Activated CD8-positive, alpha-beta memory T cell treated with anti-CD3 and anti-CD28 coated beads, Interleukin-2, amount 50 U/mL, for 48 hours (primary cell): Measurements from ENCODE around the gene CFAP47.
"Not testable (repeated sequence)": the region's sequence is repeated elsewhere in the genome, so short reads cannot be mapped to it uniquely, and the experiment has no call there.

ENCODE experiments used
- DNase-seq: peaks from one replicate; pipeline ENCODE4 v3.0.0-alpha.2; 2020

The CFAP47 gene, protein sequence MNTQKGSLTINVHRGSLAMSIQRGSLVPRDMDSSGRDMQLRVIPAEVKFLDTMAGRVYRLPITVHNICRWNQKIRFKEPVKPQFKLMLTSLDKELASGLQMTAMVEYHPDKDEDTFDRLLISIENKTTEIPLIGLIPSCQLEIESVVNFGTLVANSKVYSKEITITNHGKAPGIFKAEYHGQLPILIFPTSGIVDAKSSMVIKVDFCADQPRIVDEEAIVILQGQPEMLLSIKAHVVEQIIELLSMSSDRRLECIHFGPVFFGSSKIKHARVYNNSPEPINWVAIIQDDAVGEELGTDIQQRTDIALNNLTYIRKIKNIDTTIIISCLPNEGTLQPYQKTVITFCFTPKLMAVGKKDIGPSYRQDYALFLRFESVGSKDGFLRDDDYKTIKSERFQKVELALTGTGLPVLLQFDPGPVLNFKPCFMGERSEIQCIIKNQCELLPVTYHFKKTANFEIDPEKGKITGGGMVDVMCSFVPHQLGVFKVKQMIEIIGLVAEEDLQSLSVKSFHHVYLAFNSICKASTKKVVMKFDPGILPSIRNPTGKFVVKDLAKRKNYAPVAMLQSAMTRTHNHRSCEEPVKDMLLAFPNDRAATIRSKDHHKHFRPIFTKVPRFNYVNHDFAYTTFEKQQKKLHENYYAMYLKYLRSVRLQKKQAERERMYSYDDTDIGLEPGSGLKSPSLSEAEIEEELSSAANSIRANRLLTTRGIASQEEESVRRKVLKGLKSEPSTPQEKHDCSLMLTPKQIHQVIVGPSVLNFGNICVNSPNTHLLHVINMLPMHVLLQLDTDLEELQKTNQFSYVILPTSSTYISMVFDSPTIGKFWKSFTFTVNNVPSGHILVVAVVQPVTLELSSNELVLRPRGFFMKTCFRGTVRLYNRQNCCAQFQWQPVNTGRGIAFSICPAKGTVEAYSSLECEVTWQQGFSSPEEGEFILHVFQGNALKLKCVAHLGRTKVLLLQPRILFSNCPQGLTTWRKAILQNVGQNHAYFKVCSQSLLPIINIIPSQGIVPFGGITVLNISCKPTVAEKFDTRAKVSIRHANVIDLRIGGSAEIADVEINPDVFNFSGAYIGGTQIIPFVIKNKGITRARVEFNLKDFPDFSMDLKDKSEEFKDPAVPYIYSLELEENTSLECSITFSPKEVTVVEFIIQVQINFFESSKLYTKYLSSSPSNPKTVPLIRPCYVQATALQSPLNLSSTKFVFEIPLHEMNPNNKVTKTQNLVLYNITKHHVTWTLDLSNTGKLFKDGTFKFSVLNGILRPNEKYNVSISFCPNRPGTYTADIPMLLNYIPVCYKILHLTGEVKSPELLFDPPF (N-terminal part only)

DNA sequence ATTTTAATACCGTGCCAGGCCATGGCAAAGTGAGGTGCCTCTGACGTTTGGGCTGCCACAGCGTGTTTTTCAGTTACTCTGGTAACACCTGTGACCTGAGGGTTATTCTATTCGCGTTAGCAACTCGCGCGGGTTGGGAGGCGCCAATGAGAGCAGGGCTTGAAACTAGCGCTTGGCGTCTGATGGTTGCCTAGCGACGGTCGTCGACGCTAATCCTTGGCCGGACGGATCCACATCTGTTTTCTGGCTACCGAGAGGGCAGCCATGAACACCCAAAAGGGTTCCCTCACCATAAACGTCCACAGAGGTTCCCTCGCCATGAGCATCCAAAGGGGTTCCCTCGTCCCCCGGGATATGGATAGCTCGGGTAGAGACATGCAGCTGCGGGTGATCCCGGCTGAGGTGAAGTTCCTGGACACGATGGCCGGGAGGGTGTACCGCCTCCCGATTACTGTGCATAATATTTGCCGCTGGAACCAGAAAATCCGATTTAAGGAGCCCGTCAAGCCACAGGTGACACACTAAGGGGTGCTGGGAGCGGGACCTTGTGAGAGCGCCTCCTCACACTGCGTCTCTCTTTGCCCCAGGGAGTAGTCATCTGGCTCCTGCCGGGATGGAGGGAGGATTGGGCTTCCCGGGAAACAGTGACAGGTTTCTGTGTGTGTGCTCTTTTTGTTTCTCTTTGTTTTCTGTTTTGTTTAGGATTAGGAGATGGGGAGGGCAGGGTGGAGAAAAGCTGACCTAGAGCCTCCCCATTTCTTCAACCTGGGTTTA is at the start of gene CFAP47:
Gene CFAP47, plus strand, starts transcription at position 199 of the 774 bp plus-strand sequence. Its CDS starts 66 bp downstream, at position 265.
- no peak for DNase-seq

DNA sequence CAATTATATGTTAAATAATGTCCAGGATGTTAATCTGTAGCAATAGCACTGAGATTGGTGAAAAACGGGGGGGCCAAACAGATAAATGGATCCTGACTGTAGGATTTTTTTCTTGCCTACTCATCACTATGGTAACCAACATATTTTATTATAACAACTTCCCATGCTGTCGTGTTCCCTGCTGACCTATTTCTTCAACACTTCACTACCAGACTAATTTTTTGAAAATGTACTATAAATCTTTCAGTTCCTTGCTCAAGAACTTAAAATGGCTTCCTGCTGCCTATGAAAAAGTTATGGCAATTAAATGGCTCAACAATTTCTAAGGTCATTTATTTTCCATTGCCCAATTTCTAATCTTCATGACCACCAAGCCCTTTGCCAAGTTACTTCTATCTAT is 38.9 kb upstream of the CFAP47 start:
- DNase-seq = no peak

DNA sequence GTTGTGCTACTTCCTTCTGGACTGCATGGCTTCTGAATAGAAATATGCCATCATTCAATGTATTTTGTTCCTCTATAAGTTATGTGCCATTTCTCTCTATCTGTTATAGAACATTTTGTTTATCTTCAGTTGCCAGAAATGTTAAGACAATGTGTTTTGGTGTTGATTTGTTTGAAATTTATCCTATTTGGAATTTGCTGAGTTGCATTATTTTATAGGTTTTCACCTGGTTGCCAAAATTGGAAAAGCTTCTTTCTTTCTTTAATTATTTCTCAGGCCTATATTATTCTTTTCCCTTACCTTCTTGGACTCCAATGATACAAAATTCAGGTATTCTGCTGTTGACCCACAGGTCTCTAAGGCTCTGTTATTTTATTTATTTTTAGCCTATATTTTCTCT is 33.4 kb upstream of the CFAP47 start:
- DNase-seq = no peak

DNA sequence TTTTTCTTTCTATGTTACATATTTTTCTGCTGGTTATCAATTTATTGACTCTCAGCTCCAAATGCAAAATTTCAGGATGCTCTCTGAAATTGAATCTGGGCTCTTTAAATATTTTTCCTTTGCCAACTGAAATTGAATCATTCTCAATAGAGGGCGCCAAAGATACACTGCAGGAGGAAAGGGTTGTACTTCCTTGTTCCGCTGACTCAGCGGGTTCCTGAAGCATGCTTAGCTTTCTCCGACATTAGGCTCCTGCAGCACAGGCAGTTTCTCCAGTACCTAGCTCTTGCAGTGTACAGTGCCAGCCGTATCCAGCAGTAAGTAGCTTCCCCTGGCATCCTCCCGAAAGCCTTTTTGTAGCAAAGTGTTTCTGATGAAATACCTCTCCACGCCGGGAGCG is 28.8 kb upstream of the CFAP47 start:
- DNase-seq = no peak

DNA sequence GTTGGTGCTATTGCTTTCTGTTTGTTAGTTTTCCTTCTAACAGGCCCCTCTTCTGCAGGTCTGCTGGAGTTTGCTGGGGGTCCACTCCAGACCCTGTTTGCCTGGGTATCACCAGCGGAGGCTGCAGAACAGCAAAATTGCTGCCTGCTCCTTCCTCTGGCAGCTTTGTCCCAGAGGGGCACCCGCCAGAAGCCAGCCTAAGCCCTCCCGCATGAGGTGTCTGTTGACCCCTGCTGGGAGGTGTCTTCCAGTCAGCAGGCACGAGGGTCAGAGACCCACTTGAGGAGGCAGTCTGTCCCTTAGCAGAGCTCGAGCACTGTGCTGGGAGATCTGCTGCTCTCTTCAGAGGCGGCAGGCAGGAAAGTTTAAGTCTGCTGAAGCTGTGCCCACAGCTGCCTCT is 67.3 kb downstream of the CFAP47 start:
- DNase-seq = not testable (repeated sequence)

DNA sequence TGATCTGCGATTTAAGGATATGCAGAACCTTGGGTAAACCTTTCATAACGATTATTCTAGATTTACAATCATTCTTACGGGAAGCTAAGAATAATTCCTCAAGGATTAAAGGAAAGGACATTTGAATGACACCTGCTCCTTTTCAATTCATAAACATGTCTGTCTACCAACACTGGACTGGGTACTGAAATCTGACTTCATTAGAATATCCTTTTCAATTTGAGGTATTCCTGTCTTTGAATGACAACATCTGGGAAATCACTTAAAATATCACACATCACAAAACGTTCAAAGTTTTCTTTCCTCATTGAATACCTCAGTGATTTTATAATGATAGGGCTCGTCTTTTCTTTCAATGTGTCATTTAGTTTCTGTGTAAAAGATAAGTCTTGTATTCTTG is 87.7 kb downstream of the CFAP47 start:
- DNase-seq = no peak

DNA sequence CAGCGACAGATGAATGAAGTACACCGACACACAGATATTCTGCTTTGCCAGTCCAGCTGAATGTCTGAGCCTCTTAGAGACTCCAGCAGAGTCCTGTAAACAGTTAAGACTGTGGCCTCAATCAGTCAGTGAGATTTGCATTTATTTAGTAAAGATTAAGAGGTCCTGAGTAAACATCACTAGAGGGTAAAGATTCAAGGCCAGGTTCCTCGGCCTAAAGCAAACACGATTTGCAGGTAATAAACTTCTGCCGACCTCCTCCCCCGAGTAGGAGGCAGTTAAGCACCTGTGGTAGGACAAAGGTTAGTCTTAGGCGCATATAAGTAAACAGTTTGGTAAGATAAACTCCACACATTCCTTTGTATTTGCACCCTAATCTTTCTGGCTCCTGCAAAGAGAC is 99.6 kb downstream of the CFAP47 start:
- no peak for DNase-seq

DNA sequence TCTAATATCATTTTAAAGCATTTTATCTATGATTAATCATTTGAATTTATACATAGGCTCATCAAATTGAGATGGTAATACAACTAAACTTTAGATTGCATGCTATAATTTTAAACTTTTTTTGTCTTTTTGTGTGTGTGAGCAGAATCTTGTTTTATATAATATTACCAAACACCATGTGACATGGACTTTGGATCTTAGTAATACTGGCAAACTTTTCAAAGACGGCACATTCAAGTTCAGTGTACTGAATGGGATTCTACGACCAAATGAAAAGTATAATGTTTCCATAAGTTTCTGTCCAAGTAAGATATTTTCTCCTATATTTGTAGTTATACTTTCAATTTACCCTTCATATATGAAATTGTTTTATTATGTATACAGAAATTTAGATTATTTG is 116.0 kb downstream of the CFAP47 start:
- DNase-seq = no peak

DNA sequence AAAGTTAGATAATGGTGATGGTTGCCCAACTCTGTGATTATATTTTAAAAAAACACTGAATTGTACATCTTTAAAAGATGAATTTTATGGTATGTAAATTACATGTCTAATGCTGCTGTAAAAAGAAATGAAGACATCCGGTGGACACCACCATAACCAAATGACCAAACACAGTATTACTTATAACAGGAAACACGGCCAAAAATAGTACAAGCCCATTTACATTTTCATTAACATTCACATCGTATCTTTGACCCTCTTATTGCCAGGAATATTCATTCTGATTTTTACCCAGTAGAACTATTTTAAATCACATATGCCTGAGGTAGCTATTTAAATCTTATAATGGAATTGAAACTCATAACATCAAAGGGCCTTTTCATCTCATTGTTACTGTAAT is 143.2 kb downstream of the CFAP47 start:
- DNase-seq = no peak

DNA sequence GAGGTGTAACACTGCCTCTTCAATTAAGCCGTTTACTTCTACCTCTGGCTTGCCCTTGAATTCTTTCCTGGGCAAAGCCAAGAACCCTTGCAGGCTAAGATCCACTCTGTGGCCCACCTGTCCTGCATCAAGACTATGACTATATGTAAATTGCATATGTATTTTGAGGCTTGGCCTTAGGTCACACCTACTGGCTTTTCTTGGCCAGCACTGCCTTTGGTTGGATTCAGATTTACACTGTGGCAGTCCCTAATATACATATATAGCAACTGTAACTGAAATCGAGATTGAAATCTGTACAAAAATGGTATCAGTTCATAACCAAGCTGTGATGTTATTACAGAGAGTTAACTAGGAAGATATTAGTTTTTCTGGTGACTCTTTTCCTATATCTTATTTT is 151.5 kb downstream of the CFAP47 start:
- DNase-seq = no peak

DNA sequence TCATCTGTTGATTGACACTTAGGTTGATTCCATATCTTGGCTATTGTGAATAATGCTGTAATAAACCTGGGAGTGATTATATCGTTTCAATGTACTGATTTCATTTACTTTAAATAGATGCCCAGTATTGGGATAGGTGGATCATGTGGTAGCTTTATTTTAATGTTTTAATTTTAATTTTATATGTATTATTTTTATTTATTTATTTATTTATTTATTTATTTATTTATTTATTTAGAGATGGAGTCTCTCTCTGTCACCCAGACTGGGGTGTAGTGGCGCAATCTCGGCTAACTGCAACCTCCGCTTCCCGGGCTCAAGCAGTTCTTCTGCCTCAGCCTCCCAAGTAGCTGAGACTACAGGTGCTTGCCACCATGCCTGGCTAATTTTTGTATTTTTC is 155.5 kb downstream of the CFAP47 start:
- not testable (repeated sequence) for DNase-seq

DNA sequence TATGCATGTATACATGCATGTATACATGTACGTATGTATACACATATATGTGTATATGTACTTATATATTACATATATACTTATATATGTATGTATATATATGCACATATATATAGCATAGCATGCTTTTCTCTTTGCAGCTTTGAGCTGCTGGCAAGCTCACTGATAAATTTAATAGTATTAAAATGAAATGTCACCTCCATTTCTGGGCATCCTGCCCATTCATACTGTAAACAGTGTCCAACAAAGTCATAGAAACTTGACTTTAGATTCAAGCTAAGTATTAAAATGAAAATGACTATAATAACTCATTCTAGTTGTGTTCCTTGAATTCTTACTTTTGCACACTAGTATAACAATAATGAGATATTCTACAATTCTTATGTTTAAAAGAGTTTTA is 163.7 kb downstream of the CFAP47 start:
- DNase-seq = no peak

DNA sequence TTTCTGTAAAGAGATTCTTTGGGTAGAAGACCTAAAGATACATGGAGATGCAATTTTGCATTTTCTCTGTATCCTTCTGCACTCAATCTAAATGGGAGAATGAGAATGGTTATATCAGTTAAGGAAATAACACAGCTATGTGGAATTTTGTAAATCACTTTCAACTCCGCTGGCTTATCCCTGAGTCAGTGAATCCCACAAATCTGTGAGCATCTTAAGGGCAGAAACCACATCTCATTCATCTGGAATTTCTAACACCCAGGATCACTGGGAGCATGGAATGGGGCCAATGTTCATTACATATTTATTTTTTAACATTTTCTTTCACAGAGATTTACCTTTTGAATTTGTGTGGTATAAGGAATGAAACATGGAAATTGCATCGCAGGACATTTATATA is 167.8 kb downstream of the CFAP47 start:
- DNase-seq = no peak

DNA sequence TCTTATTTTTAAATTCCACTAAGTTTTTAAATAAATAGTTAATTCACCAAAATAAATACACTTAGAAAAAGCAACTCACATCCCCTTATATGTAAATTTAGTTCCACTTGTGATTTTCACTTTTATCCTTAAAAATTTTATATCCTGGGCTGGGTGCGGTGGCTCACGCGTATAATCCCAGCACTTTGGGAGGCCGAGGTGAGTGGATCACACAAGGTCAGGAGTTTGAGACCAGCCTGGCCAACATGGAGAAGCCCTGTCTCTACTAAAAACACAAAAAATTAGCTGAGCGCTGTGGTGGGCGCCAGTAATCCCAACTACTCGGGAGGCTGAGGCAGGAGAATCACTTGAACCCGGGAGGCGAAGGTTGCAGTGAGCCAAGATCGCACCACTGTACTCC is 169.4 kb downstream of the CFAP47 start:
- not testable (repeated sequence) for DNase-seq

DNA sequence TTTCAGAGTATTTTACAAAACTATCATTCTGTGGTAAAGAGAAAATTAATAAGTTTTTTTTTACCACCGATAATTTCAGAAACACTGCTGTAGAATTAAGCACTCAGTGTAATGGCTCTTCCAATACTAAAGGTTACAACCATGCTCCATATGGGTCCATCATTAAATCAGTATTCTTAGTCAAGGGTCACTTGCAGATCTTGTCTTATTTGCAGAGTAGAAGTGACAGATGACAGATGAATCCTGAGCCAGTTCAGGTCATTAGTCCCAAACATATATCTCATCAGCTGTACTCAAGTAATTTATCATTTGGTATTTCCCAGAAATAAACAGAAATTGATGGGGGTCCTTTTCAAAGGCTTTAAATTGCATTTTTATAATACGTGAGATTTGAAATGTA is 182.9 kb downstream of the CFAP47 start:
- no peak for DNase-seq

DNA sequence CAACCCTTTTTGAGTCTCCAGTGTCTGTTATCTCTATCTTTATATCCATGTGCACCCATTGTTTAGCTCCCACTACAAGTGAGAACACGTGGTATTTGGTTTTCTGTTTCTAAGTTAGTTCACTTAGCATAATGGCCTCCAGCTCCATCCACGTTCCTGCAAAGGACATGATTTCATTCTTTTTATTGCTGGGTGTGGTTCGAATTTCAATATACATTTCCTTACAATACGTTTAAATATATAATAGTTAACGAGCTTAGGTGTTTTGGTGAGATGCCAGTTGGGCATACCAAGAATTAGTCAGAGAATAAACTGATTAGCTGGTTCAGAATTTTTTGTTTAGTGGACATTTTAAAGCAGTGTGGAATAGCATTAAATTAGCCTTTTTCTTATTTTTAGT is 196.7 kb downstream of the CFAP47 start:
- DNase-seq = no peak

DNA sequence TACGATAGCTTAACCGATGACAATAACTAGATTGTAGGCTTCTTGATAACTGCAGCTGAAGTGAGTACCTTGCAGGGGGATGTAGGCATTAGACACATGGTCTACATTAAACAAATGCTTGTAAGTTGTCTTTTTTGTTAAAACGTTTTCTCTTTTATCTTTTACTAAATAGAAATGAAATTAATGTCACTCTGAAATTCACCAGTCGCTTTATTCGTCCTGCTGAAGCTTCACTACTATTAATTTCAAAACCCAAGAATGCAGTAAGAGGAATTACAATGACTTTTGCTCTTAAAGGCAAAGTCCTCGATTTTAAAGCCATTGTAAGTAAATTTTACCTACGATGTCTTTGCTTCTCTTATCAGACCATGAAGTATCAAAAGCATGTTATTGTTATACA is 239.7 kb downstream of the CFAP47 start:
- no peak for DNase-seq

DNA sequence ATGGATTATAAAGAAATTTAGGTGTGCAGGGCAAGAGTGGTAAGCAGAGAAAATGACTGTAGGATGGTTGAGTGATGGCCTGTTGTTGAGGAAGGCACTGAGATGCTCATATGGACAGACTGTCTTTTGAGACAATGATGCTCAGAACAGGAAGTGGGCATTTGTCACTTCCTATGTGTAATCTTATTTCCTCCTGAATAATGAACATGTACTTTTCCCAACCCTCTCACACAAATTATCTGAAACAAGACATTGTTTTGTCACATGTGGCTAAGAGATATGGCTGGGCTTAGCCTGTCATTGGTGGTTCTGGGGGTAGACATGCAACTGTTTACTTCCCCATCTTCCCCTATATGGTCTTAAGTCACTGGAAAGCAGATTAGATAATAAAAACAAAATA is 240.5 kb downstream of the CFAP47 start:
- DNase-seq = no peak

DNA sequence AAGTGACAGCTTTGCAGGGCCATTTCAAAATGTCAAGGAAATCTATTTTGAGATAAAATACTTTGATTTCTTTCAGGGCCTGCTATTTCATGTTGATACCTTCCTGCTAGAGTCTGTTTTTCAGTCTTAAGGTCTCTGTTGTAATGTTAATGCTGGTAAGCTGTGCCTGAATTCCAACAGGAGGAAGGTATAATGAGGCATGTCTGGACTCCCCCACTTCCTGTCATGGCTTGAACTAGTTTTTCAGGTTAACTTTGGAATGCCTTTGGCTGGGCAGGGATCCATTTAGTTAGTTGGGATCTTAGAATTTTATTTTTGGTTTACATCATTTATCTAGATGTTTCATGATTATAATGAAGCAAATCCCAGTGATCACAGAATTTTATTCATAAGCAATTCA is 279.0 kb downstream of the CFAP47 start:
- DNase-seq = no peak

DNA sequence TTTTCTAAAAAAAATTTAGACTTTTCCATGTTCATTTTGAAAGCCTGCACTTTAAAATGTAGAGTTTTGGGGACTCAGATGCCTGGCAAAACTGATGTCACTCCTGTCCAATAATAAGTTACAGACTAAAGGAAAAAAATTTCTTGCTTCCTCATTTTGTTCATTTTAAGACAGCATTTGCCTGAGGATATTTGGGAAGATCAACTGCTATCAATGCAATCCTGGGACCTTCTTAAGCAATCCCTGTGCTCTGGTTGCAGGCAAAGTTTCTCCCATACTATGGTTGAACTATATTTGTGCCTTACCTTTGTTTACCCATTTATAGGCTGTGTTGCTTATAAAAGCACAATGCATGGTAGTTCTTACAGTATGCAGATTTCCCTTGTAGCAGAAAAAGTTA is 280.4 kb downstream of the CFAP47 start:
- no peak for DNase-seq

DNA sequence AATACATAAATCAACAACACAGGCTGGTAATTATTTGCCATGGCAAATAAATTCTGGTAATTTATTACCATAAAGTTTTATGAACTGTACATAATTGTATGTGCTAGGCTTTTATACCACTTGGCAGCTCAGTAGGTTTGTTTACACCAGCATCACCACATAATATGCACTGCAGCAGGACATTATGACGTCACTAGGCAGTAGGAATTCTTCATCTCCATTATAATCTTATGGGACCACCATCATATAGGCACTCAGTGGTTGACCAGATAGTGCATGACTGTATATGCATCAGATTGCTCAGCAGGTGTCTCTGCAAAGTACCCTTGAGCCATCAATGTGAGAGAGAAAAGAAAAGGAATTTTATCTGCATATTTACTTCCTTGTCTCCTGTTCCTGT is 295.4 kb downstream of the CFAP47 start:
- DNase-seq = no peak

DNA sequence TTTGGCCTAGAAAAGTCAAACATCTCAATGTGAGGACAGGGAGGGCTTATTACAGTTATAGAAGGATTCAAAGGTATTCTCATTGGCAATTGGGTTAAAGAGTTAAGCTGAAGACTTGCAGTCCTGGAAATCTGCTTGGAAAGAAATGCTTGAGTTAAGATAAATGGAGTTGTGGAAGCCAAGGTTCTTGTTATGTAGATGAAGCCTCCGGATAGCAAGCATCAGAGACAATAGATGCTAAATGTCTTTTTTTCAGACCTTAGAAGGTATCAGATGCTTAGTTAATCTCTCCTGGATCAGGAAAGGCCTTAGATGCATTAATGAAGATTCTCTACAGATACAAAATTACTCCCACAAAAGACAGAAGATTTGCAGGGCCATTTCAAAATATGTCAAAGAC is 299.3 kb downstream of the CFAP47 start:
- DNase-seq = no peak
